ENCODE data around the gene TMEM271.
A peak's percentile ranks its signal among the peaks of the same experiment; 100 is the strongest.

TMEM271 gene, protein sequence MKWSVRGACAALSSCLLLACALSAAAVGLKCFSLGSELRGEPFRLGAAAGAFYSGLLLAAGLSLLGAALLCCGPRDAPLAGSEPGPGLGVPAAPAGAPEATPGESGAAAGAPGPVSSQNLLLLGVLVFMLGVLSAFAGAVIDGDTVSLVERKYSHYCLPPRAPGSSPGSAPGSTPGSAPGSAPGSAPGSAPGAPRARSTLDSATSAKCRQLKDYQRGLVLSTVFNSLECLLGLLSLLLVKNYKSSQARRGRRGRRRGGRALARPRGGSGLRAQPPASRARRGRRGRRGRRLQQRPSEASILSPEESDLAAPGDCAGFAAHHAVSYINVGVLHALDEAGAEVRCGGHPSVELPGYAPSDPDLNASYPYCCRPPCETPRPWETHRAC

DNA sequence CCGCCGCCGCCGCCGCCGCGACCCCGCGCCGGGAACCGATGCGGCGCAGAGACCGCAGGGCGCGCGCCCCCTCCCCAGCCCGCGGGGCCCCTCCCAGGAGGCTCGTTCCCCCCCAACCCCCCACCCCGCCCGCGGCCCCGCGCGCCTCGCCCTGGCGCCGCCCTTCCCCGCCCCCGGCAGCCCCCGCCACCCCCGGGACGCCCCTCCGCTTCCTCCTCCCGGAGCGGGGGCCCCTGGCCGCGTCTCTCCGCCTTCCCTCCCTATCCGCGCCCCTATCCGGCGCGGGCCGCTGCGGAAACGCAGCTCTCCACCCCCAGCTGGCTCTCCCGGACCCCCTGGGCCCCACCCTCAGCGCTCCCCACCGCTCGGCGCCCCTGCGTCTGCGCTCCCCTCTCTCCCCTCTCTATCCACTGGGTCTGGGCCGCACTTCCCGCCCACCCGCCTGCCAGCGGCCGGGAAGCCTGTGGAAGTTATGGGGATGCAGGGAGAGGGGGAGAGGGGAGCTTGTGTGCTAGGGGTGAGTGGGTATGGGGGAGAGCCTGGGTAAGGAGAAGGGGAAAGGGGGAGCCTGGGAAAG lies at the start of gene TMEM271:
TSS of gene TMEM271 (minus strand) at position 51 of the 577 bp plus-strand sequence. CDS start 233 bp downstream, outside the sequence.
- peak; percentile 8 for DNase-seq

DNA sequence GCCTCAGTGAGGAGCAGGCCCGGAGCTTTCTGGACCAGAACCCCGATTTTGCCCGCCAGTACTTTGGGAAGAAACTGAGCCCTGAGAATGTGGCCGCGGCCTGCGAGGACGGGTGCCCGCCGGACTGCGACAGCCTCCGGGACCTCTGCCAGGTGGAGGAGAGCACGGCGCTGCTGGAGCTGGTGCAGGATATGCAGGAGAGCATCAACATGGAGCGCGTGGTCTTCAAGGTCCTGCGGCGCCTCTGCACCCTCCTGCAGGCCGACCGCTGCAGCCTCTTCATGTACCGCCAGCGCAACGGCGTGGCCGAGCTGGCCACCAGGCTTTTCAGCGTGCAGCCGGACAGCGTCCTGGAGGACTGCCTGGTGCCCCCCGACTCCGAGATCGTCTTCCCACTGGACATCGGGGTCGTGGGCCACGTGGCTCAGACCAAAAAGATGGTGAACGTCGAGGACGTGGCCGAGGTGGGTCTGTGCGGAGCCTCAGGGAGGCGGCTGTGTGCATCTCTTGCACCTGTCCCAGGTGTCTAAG lies 49.6 kb upstream of the TMEM271 start:
- no peak for DNase-seq

DNA sequence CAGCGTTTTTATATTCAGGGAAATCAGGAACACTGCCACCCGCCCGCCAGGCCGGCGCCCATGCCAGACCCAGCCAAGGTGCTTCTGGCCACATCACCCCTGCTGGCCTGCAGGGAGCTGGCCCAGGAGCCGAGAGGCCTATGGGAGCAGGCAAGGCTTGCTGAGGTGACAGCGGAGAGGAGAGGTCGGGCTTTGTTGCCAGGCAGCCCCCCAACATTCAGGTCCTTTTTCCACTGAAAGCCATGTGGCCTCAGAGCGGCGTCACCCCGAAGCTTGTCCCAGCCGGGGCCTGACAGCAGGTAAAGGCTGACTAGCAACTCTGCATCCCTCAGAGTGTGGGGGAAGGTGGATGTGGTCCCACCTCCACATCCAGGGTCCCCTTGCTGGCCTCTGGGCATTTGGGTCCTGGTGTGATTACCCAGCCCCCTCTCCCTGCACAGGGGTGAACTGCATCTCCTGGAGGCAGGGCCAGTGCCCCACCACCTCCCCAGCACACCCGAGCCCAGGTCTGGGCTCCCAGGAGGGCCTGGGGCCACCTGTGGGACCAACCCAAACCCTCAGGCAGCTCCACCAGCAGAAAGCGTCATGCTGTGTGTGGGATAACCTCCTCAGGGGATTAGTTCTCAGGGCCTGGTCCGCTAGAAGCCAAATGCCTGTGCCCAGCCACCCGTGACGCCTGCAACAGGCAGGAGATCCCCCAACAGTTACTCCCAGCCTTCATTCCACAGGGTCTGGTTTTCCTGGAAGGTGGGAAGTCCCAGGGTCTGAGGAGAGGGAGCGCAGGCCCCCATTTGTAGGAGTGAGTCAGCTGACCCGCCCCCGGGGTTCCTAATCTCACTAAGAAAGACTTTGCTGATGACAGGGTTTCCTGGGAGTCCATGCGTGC lies 48.9 kb upstream of the TMEM271 start, which contains the start of gene PDE6B:
TSS of gene PDE6B (plus strand) at position 869 of the 886 bp plus-strand sequence. CDS start 54 bp downstream, outside the sequence.
- DNase-seq: no peak

DNA sequence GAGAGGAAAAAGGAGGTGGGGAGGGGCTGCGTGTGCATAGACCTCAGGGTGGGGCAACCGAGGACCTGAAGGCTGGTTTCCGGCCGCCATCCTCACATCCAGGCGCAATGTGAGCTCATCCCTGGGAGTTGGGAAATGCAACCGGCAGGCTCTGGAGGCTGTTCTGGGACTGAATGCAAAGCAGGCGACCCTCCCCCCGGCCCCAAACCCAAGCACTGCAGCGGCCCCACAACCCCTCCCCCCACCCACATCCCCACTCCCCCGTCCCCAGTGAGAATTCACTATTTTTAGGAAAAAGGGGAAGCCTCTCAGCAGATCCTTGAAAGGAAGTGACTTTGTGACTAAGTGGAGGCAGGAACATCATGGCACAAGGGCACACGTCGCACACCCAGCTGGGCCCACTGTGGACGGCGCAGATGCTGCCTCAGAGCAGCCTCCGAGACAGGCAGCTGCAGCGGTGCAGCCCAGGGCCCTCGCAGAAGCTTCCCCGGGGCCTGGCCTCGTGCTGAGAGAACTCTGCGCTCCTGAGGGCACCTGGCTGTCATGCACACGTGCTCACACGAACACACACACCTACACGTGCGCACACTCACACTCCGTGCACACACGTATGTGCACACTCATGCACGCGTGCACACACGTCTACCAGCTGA lies 47.9 kb upstream of the TMEM271 start:
- DNase-seq: no peak

DNA sequence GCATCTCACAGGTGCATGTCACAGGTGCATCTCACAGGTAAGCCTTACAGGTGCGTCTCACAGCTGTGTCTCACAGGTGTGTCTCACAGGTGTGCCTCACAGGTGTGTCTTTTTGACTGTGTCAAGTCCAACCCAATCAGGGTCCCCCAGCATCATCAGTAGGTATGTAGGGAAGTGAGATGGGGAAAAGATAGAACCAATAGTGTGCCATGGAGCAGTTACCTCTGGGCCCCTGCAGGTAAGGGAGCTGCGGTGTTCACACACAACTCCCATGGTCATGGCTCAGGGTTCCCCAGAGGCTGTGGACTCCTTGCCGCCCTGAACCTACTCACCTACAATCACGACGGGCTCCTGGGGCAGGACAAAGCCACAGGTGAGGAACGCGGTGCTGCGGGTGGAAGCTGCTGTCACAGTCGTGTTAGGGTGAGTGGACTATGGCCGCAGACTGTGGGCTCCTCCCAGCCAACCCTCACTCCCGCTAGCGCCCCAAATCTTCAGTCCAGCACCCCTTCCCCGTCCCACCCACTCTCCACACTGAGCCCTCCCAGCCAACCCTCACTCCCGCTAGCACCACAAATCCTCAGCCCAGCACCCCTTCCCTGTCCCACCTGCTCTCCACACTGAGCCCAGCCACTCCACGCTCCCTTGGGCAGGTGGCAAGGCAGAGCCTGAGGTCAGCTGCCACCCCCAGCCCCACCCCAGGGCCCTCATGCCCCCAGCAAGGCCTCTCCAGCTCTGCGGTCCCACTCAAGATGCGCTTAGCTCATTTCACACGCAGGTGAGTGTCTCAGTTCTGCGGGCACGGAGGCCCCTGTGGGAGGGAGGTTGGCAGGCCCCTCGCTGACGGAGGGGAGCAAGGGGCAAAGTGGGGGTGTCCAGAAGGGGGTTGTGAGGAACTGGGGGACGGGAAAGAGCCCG lies 47.2 kb upstream of the TMEM271 start:
- DNase-seq: no peak

DNA sequence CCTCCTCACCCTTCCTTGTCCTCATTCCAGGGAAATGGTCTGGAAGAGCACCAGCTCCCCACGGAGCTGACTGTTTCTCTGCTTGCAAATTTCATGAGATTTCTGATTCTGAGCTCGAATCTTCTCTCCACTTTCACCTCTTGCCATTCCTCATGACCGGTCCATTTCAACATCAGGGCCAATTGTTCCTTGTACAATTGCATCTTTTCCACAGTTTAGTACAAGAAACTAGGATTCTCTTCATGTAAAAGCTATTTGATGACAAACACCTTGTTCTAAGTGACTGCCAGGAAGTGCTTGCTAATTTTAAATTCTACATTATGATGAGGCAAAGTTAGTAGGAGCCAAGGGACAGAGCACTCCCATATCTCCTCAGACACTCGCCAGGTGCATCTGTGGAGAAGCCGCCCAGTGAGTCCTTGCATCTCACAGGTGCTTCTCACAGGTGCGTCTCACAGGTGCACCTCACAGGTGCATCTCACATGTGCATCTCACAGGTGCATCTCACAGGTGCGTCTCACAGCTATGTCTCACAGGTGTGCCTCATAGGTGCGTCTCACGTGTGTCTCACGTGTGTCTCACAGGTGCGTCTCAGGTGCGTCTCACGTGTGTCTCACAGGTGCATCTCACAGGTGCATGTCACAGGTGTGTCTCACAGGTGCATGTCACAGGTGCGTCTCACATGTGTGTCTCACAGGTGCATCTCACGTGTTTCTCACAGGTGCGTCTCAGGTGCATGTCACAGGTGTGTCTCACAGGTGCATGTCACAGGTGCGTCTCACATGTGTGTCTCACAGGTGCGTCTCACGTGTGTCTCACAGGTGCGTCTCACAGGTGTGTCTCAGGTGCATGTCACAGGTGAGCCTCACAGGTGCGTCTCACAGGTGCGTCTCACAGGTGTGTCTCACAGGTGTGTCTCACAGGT lies 46.2 kb upstream of the TMEM271 start:
- DNase-seq: no peak

DNA sequence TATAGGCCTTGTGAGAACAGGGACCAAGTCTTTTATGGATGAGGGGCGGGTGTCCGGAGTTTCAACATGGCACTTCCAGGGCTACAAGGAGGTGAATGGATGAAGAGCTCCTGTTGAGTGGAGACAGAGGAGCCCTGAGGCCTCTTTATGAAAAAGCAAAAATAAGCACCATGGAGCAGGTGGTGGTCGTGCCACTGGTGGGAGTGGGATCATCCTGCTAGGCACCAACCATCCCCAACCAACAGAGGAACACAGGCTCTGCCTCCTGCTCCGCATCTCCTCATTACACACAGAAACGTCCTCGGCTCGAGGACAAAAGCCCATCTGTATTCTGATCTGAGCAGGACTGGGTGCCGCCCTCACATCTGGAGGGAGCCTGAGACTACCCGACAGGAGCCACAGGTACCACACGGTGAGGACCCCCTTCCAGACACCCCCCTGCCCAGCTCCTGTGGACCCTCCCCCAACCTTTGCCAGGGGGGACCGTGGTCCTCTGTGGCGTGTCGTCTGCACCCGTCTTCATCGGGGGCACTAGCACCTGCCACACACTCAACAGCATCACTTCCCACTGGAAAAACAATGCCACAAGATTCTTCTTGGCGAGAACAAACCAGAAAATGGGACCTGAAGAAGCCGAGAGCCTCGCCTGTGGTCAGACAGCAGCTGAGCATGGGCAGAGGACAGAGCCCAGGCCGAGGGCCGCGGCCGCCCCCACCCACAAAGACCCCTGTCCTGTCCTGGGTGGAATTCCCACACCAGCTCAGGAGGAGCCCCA lies 45.4 kb upstream of the TMEM271 start:
- no peak for DNase-seq

DNA sequence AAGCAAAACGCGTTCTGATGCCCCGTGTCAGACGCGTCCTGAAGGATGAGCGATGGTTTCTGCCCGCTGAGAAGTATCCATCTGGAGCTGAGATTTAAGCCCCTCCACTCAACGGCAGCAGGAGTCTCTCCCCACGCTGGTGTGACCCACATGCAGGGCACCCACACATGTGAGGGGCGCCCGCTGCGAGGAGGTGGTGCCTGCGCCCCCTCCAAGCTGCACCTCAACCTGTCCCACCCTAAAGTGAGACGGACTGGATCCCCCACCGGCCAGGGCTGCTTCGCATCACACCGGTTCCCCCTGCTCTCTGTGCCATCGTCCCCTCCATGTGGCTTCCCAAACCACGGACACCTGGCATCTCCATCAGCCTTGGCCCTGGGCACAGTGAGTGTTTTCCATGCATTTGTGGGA lies 44.8 kb upstream of the TMEM271 start:
- no peak for DNase-seq

DNA sequence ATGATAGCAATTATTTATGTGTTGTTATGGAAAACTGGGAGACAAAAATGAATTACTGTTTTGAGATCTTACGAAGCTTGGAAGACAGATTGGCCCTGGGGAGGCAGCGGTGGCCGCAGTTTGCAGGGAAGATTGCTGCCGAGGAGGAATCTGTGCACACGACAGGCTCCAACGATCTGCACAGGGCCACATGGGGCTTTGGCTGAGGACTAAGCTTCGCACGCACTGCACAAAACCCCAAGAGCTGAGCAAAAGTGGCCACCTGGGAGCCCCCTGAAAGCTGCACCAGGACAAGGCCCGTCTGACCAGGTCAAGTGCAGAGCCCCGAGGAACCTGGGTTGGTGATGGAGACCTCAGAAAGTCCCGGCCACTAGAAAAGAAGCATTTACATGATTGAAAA lies 44.1 kb upstream of the TMEM271 start:
- DNase-seq: no peak

DNA sequence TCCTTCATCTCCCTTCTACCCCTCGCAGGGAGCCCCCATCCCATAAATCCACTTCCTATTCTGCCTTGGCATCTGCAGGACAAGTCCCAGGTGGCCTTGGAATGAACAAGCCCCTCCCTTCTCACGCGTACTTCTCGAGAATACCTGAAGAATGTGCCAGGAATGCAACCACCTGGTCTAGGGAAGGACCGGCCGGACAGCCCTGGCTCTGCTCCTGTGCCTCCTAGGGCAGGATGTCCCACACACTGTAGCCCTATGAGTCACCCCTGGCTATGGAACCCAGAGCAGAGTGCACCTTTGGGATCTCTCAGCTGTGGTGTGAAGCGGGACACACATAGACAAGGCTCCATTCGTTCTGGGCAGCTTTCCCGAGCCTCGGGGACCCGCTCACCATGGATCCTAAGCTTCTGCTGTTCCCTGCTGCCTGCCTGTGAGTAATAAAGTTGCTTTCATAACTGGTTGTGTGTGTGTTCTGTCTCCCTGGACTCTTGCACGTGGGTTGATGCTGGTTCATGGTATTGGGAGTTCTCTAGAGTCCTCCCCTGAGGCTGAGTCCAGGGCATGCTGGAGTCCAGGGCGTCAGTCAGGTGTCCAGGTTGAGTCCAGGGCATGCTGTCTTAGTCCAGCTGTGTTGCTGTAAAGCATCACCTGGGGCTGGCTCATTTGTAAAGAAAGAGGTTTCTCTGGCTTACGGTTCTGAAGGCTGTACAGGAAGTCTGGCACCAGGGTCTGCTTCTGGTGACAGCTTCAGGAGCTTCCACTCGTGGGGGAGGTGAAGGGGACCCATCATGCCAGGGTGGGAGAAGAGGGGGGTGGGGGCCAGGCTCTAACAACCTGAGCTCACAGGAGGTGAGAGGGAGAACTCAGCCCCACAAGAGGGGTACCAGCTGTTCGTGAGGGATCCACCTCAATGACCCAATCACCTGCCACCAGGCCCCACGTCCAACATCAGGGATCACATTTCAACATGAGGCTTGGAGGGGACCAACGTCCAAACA lies 41.8 kb upstream of the TMEM271 start:
- DNase-seq: no peak

DNA sequence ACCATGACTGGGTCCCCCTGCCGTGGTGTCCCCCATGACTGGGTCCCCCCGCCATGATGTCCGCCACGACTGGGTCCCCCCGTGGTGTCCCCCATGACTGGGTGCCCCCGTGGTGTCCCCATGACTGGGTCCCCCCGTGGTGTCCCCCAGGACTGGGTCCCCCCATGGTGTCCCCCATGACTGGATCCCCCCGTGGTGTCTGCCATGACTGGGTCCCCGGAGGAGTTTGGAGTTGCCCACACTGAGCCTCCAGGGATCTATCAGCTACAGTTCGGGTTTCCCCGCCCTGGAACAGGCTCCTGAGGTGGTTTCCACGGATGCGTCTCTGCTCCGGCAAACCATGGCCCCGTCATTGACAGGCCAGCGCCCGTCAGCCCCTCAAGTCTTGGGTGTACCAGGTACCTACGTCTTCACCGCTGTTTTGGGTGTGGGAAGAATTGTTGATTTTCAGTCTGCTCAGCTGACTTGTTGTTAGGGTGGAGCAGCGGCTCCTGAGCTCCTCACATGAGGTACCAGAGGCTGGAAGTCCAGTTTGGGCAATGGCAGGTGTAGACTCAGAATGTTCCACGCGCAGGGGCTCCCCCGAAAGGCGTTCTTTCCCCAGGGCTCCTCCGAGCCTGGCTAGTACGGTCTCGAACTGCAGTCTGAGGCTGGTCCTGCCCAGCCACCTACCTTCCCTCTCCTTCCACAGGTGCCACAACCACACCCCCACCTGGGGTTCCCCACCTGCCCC lies 41.0 kb upstream of the TMEM271 start:
- no peak for DNase-seq

DNA sequence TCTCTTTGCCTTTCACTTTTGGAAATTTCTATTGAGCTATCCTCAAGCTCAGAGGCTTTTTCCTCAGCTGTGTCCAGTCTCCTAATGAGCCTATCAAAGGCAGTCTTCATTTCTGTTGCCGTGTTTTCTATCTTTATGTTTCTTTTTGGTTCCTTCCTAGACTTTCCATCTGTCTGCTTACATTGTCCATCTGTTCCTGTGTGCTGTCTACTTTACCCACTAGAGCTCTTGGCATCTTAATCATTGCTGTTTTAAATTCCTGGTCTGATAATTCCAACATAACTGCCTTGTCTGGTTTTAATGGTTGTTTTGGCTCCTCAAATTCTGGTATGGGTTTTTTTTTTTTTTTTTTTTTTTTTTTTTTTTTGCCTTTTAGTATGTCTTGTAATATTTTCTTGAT lies 40.0 kb upstream of the TMEM271 start:
- no peak for DNase-seq

DNA sequence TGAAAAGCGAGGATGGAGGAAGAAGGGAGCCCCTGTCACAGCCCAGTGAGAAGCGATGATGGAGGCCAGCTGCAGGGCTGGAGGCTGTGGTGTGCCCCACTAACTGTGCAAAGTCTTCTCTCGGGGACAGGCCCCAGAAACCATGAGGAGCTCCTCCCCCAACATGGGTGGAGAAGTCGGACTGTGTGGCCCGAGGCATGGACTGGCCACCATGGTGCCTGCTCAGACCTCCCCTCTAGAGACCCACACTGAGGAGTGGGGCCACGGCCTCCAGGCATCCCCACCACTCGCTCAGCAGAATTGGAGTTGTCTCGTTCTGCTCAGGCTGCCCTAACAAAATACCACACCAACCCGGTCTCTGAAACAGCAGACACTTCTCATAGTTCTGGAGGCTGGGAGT lies 37.0 kb upstream of the TMEM271 start:
- no peak for DNase-seq

DNA sequence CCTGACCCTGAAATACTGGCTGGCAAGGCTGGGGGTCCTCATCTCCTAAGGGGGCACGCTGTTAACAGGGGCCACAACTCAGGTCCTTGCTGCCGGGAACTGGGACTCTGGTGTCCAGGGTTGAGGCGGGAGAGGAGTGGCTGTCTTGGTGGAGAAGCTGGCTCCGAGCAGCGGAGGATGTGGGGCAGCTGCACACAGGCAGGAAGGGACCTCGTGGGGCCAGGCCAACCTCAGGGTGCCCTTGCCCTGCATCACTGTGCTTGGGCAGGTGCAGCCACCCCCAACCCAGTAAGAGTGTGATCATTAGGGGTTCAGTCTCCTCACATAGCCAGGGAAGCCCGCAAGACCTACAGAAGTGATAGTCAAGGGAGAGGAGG lies 36.6 kb upstream of the TMEM271 start:
- DNase-seq: no peak

DNA sequence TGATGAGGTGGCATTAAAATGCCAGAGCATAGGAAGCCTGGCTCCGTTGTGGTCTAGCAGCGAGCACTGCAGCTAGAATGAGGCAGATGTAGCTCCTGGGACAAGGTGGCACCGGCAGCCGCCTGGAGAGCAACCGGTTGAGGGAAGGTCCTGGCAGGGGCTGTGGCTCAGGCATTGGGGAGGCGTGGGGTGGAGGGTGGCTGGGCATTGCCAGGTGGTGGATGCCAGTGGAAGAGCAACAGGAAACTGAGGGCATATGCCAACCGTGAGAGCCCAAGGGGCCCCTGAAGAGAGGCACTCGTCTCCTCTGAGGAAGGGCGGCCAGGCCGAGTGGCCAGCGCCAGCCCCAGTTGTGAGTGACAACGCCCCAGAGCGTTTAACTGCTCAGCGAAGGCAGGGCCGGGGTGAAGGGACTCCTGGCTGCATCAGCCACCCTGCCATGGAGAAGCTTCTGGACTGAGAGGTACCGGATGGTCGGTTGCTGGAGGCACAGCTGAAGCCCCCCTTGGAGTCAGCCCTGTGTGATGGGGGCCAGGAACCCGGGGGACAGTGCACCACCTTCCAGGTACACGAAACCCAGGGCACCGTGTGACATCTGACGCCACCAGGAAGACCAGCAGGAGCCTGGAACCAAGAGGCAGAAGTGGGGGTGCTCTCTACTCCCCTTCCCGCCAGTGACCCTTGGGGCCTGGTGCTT lies 36.1 kb upstream of the TMEM271 start:
- DNase-seq: no peak

DNA sequence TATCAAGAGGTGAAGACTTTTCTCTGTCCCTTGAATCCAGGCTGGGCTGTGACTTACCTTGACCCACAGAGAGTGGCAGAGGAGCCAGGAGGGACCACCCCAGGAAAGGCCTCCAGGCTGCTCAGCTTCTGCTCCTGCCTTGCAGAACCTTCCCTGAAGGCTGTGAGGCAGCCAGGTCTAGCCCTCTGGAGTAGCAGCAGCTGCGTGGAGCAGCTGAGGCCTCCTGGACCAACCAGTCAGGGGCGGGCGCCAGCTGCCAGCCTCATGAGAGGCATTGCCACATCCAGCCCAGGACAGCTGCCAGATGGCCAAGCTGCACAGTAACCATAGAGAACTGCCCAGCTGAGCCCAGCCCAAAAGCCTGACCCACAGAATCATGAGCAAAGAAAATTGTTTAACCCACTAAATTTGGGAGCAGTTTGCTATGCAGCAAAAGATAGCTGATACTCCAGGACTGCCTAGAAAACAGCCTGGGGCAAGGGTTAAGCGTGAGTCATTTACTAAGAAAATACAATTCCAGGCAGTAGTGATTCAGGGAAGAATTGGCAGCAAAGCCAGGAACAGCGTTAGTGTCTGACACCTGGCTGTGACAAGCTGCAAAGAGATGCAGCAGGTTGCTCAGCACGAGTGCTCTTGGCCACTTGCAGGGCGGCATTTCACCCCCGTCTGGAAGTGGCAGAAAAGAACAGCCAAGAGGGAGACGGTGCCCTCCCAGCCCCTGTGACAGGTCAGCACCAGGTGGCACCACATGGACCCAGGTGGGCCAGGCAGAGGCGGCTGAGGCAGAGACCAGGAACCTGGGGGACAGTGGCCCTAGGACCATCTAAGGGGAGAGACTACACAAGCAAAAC lies 34.5 kb upstream of the TMEM271 start:
- no peak for DNase-seq

Data from NCI-H1105 treated with DMSO at 0.1 percent for 48 hours (cell line).